CD4-positive, alpha-beta T cell treated with Interleukin-21 for 1 hour (primary cell): ENCODE measurements around the gene MED16.
"Not testable (repeated sequence)": the region's sequence is repeated elsewhere in the genome, so short reads cannot be mapped to it uniquely, and the experiment has no call there.

Experiments
- DNase-seq: peaks from one replicate; pipeline ENCODE4 v3.0.0-alpha.2; 2020

MED16 gene

DNA sequence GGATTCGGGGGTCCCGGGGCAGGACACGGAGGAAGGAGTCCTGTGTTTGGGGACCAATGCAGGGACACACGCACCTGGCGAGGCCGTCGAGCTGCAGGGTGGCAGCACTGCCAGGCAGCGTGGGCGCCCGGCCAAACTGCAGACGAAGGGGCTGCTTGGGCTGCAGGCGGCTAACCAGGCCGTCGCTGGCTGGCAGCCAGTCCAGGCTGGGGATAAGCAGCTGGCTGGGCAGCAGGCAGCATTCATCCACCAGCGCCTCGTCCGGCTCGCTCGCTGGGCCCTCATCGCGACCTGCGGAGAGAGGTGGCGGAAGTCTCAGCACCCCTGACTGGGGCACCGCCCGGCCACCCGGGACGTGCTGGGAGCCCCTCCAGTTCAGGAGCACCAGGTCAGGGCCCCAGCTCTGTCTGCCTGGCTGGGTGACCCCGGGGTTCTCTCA, 22.0 kb downstream of the MED16 start:
- DNase-seq, result no peak

DNA sequence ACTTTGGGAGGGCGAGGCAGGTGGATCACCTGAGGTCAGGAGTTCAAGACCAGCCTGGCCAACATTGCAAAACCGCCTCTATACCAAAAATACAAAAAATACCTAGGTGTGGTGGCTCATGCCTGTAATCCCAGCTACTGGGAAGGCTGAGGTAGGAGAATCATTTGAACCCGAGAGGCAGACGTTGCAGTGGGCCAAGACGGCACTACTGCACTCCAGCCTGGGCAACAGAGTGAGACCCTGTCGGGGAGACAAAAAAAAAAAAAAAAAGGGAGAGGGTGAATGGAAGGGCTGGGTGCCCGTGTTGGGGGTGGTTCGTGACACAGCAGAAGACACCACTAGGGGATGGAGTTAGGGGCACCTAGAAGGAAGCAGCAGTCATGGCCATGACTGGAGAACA, 22.7 kb downstream of the MED16 start:
- no peak for DNase-seq

DNA sequence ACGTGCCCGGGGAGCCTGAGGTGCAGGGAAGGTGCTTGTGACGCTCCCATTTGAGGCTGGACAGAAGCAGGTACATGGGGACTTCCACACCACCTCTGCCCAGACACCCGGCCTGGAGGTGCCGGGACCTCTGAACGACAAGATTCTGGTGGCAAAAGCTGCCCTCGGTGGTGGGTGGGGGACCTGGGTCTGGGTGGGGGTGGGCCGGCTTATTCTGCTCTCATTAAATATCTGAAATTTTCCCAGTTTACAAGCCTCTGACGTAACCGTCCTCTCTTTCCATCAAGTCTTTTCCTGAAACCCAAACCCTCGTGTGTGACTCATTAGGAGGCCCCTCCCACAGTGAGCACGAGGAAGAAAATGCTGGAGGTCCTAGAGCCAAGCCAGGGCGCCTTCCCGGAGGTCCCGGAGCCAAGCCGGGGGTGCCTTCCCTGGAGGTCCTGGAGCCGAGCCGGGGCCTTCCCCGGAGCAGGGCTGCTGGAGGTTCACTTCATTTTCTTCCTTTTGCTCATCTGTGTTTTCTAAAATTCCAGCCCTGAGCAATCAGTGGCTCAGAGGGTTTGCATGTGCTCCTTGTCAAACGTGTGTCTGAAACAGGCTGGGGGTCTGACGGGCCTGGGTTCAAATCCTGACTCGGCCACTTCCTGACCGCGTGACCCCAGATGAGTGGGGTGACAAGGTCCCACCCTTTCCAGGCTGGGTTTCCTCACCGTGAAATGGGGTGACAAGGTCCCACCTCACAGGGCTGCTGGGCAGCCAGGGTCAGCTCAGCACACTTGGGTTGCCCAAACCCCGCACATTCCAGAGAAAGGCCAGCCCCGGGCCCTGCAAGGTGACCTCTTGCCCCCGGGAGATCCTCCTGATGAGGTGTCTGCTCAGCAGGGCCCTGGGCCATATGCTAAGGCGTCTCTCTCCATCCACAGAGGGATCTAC, 23.5 kb downstream of the MED16 start:
- DNase-seq, result no peak

DNA sequence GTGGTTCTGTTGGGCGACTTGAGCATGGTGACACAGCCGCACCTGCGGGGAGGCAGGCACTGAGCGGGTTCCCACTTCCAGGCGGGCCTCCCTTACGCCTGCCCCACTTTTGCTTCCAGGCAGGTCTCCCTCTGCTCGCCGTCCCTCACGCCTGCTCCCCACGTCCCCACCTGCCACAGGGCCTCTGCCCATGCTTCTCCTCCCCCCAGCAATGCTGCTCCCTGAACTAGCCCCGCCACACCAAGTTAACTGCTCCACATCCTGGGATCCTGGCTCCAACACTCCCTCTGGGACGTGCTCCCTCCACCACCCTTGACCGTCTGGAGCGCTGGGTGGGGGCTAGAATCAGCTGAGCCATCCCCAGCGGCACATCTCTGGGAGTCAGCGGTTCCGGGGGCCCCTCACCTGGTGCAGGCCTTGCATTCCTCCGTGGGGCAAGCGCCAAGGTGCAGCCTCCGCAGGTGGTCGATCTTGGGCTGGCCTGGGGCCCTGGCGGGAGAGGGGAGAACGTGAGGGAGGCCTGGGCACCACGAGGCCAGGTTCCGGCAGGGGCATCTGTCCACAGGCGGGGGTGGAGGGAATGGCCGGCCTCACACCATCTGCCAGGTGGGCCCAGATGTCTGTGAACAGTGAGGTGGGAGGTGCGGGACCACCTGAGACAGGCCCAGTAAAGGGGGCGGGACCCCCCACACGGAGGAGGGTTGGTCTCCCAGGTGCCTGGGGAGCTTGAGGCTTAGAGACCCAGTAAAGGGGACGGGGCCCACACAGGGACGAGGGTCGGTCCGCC, 24.3 kb downstream of the MED16 start:
- DNase-seq, result no peak

DNA sequence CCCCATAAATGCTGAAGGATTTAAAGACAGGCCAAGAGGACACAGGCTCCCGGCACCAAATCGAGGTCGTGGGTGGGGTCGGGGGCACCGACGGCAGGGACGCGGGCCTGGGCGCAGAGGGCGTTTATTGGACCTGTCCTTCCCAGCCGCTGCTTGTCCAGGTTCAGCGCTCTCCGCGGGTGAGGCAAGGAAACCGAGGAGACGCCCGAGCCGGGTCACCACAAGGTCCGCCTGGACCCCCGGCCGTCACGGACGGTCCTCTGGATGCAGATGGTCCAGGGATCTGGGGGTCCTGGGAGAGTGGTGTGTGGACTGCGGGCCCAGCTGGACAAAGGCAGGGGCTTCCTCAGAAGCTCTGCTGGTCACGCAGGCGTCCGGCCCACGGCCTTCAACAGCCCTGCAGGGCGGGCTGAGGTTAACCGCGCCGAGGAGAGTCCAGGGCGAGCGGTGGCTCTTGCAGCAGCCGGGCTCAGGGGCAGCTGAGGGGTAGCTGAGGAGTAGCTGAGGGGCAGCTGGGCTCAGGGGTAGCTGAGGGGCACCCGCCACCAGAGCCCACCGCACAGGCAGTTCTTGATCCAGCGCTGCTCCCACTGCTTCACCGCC, 25.0 kb downstream of the MED16 start:
- DNase-seq, result no peak

DNA sequence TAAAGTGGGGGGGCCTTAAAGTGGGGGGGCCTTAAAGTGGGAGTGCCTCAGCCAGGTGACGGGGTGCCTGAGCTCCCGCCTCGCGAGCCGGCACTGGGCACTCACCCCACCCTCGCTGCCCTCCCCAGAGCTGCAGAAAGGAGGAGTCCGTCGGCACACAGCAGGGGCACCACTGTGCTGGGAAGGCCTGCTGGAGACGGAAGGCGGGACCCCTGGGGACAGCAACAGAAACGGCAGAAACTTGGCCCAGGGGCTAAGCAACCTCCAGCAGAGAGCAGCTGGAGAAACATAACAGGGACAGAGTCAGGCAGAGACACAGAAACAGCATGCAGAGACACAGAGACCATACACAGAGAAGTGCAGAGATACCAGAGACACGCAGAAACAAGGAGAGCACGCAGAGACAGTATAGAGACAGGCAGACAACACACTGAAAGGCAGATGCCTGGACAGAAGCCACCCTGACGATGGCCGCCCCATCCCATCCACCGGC, 25.6 kb downstream of the MED16 start:
- no peak for DNase-seq

DNA sequence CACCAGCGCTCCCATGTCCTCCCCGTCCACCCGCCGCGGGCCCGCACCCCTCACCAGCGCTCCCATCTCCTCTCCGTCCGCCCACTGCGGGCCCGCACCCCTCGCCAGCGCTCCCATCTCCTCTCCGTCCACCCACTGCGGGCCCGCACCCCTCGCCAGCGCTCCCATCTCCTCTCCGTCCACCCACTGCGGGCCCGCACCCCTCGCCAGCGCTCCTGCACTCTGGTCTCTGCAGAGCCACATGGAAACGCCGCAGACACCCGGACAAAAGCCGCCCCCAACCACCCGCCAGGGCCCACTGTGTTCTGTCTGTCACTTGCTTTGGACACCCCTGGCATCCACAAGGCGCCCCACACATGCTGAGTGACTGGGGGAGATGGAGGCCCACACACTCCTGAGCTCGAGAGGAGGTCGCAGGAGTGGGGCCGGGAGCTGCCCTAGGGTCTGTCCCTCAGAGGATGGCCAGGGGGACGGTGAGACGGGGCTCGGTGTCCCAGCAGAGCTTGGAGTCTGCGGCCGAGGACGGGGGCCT, 26.2 kb downstream of the MED16 start:
- DNase-seq, result no peak

DNA sequence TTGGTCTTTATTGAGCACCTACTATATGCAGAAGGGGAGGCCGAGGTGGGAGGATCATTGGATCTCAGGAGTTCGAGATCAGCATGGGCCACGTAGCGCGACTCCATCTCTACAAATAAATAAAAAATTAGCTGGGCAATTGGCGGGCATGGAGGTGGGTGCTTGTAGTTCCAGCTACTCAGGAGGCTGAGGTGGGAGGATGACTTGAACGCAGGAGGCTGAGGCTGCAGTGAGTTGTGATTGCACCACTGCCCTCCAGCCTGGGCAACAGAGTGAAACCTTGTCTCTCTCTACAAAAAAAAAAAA, 29.7 kb downstream of the MED16 start:
- no peak for DNase-seq

DNA sequence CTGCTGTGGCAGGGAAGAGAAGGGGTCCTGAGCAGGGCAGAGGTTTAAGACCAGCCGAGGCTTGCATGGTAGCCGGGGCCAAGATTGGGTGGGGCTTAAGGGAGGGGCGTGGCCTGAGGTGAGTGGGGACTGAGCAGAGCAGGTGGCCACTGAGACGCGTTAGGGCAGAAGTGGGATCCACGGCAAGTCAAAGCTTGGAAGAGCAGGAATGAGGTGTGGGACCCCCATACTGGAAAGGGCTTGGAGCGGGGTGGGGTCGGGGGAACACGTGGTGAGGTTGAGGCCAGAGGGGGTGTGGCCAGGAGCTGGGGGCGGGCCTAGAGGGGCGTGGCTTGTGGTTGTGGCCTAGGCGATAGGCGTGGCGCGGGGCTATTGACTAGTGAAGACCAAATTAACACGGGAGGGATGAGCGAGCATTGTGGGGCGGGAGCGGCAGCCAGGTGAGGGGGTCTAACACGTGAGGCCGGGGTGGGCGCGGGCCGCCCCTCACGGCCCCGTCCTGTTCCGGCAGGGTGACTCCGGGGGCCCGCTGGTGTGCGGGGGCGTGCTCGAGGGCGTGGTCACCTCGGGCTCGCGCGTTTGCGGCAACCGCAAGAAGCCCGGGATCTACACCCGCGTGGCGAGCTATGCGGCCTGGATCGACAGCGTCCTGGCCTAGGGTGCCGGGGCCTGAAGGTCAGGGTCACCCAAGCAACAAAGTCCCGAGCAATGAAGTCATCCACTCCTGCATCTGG, 30.2 kb downstream of the MED16 start:
- DNase-seq, result peak; percentile 85

DNA sequence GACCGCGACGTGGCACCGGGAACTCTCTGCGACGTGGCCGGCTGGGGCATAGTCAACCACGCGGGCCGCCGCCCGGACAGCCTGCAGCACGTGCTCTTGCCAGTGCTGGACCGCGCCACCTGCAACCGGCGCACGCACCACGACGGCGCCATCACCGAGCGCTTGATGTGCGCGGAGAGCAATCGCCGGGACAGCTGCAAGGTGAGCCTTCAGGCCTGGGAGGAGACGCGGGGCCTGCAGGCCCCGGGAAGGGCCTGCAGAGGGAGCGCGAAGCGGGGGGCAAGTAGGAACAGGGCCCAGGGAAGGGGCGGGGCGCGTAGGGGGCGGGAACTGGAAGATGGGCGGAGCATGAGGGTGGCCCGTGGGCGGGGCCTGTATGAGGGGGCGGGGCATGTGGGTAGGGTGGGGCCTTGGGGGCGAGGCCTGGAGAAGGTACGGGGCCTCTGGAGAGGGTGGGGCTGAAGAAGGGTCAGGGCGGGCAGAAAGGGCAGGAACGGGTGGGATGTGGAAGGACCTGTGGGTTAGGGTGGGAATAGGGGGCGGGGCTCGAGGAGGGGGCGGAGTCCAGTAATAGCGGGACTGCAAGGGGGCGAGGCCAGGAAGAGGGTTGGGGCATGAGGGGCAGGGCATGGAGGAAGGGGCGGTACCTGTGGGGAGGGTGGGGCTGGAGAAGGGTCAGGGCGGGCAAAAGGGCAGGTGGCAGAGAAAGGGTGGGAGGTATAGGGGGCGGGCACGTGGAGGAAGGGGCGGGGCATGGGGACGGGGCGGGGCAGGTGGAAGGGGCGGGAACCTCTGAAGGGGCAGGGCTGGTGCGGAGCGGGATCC, 31.0 kb downstream of the MED16 start:
- peak; percentile 65 for DNase-seq

DNA sequence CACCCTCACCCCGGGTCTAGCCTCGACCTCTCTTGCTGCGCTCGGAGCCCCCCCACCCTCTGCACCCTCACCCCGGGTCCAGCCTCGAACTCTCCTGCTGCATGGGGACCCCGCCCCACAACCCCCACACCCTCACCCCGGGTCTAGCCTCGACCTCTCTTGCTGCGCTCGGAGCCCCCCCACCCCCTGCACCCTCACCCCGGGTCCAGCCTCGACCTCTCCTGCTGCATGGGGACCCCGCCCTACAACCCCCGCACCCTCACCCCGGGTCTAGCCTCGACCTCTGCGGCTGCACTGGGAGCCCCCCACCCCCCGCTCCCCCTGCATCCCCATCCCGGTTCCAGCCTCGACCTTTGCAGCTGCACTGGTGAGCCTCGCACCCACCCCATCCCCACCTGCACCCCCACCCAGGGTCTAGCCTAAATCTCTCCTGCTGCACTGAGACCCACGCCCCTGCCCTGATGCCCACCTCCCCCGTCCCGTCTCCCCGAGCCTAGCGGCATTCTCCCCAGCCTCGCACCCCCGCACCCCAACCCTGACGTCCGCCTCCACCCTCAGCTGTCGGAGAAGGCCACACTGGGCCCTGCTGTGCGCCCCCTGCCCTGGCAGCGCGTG, 31.7 kb downstream of the MED16 start:
- no peak for DNase-seq

DNA sequence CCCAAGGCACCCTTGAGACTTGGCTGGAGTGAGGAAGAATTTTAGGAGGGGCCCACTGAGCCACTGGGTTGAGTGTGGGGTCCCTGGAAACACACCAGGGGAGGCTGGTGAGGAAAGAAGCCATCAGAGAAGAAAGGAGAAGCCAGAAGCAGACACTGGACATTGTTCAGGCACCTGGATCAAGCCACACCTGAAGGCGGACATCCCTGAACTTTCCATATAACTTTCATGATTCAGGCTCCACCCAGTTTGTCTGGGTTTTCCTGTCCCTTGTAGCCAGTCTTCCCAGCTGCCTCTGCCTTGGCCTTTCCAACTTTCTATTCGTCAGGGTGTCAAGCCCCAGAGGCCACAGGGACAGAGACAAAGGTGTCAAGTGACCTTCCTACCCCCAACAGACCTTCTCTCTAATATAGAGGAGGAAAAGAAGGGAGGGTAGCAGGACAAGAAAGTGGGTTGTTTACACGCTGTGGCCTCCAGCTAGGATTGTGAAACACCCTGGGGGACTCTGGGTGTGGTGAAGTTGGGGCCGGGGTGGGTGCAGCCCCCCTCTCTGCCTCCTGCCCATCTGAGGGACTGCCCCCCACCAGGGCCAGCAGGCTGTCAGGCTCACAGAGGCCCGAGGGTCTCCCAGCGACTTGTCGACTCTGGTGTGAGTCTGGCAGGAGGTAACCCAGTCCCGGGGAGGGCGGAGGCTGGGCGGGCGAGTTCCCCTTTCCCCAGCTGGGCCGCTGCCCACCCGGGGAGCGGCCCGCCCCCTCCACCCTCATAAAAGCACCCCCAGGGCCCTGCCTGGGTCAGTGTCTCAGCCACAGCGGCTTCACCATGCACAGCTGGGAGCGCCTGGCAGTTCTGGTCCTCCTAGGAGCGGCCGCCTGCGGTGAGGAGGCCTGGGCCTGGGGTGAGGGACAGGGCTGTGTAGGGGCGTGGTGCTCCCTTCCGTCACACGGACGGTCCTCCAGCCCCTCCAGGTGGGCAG, 33.8 kb downstream of the MED16 start, which contains the start of gene CFD:
Gene CFD (plus strand): TSS at position 797 of the 976 bp plus-strand sequence. CDS start 26 bp downstream, at position 823.
- no peak for DNase-seq

DNA sequence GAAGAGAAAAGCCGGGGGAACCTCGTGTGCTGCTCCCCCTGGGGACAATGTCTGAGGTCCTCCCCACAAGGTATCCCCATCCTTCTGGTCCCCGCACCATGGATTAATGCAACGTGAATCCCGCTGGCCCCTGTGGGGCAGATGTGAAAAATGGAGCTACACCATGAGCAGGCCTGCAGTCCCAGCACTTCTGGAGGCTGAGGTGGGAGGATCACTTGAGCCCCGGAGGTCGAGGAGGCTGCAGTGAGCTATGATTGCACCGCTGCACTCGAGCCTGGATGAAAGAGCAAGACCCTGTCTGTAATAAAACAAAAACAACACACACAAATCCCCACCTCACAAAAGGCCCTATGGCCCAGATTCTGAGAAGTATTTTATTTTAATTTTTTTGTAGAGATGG, 34.7 kb downstream of the MED16 start:
- DNase-seq, result no peak

DNA sequence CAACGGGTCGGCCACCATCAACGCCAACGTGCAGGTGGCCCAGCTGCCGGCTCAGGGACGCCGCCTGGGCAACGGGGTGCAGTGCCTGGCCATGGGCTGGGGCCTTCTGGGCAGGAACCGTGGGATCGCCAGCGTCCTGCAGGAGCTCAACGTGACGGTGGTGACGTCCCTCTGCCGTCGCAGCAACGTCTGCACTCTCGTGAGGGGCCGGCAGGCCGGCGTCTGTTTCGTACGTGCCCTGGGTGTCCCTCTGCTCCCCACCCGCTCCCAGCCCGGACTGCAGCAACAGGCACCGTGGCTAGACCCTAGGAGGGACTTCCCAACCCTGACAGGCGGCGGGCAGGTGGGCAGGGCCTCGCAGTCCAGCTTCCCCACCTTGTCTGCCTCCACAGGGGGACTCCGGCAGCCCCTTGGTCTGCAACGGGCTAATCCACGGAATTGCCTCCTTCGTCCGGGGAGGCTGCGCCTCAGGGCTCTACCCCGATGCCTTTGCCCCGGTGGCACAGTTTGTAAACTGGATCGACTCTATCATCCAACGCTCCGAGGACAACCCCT, 37.3 kb downstream of the MED16 start:
- DNase-seq, result no peak

DNA sequence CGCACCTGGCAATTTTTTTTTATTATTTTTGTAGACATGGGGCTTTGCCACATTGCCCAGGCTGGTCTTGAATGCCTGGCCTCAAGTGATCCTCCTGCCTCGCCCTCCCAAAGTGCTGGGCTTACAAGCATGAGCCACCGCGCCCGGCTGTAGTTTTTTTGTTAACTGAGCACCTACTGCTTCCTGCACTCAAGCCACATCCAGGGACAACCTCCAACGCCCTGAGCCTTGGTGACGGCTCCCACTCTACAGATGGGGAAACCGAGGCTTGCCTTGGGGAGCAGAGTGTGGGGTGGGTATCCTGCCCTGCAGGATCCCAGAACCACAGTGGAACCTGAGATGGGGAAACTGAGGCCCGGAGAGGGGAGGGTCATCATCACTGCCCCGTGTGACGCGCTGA, 37.8 kb downstream of the MED16 start:
- DNase-seq, result no peak

DNA sequence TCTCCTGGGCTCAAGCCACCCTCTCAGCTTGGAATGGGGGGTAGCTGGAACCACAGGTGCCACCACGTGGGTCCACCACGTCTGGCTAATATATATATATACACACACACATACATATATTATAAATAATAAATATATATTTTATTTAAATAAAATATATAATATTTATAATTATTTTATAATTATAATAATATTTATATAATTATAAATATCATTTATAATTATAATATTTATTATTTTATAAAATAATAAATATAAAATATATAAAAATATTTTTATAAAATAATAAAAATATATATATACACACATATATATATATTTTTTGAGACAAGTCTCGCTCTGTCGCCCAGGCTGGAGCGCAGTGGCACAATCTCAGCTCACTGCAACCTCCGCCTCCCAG, 38.4 kb downstream of the MED16 start:
- DNase-seq, result no peak

DNA sequence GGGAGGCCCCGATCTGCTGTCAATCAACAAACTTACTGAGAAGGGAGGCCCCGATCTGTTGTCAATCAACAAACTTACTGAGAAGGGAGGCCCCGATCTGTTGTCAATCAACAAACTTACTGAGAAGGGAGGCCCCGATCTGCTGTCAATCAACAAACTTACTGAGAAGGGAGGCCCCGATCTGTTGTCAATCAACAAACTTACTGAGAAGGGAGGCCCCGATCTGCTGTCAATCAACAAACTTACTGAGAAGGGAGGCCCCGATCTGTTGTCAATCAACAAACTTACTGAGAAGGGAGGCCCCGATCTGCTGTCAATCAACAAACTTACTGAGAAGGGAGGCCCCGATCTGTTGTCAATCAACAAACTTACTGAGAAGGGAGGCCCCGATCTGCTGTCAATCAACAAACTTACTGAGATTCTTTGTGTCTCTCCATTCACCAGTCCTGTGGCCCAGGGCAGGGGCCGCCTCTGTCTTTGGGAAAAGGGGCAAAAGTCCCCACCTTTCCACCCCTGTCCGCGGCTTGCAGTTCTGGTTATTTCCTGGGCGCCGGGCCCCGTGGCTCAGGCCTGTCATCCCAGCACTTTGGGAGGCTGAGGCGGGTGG, 39.3 kb downstream of the MED16 start:
- not testable (repeated sequence) for DNase-seq

DNA sequence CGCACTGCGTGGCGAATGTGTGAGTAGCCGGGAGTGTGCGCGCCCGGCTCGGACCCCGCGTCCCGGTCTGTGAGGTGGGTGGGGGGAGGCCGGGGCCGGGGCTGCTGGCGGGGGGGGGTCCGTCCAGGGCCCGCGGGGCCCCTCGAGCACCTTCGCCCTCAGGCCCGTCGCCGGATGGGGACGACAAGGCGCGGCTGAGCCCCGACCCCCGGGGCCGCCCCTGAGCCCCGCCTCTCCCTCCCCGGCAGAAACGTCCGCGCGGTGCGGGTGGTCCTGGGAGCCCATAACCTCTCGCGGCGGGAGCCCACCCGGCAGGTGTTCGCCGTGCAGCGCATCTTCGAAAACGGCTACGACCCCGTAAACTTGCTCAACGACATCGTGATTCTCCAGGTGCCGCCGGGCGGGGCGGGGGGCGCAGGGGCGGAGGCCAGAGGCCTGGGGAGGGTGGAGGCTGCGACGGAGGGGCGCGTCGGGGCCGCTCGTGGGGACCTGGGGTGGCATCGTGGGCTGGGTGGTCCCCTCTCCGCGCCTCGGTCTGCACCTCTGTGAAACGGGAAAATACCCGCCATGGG, 39.9 kb downstream of the MED16 start:
- DNase-seq, result no peak
